ENCODE data around the gene WBP2. TPM values are rescaled to one million over a fixed set of nuclear protein-coding genes. Genes with fewer than 3 reads are reported as not detected.

The WBP2 gene
- polyA plus RNA-seq, 1 donor from 2014 or later = 21.7 TPM

- Histone ChIP-seq H3K9me3 (ENCODE audit: low read length) (no peaks in the 10 kb centered on the region), H3K4me2 (ENCODE audit: low read length) (no peak overlapping the region), H3K36me3 (ENCODE audit: insufficient read depth, low read length) (no peaks in the 10 kb centered on the region), H3K4me3 (ENCODE audit: low read length) (no peak overlapping the region), H4K20me1 (ENCODE audit: insufficient read depth) (no peaks in the 10 kb centered on the region), H3K9me2 (ENCODE audit: insufficient read depth, low read length) (no peaks in the 10 kb centered on the region), H3K27me3 (ENCODE audit: insufficient read depth, low read depth, low read length) (no peaks in the 10 kb centered on the region), H3K27ac (ENCODE audit: low read length) (no peak overlapping the region), H3K9ac (ENCODE audit: low read length) (no peak overlapping the region), H2AFZ (ENCODE audit: low read depth, low read length) (no peak overlapping the region), H3K79me2 (replicated peaks; ENCODE audit: insufficient read depth, low read length) (peaks cover 17% of the 10 kb centered on the region), H3F3A (ENCODE audit: insufficient read depth, low read length, poor library complexity, severe bottlenecking) (no peaks in the 10 kb centered on the region)
- TF ChIP-seq MXI1 (conservative IDR thresholded peaks at IDR 0.05; ENCODE audit: poor library complexity, severe bottlenecking) (no peak), POLR2AphosphoS5 (IDR thresholded peaks at IDR 0.05) (no peak), RAD21 (conservative IDR thresholded peaks at IDR 0.05) (no peak), TAF1 (IDR thresholded peaks at IDR 0.05; ENCODE audit: low read depth) (no peak), EP300 (conservative IDR thresholded peaks at IDR 0.05; ENCODE audit: poor library complexity, severe bottlenecking) (no peak), REST (IDR thresholded peaks at IDR 0.05; ENCODE audit: borderline replicate concordance) (no peak), SMC3 (conservative IDR thresholded peaks at IDR 0.05; ENCODE audit: poor library complexity) (no peak), EZH2 (IDR thresholded peaks at IDR 0.05; ENCODE audit: borderline replicate concordance, insufficient read depth, low read length, poor library complexity, severe bottlenecking) (no peak)
- TF ChIP-seq, protein P1, sequence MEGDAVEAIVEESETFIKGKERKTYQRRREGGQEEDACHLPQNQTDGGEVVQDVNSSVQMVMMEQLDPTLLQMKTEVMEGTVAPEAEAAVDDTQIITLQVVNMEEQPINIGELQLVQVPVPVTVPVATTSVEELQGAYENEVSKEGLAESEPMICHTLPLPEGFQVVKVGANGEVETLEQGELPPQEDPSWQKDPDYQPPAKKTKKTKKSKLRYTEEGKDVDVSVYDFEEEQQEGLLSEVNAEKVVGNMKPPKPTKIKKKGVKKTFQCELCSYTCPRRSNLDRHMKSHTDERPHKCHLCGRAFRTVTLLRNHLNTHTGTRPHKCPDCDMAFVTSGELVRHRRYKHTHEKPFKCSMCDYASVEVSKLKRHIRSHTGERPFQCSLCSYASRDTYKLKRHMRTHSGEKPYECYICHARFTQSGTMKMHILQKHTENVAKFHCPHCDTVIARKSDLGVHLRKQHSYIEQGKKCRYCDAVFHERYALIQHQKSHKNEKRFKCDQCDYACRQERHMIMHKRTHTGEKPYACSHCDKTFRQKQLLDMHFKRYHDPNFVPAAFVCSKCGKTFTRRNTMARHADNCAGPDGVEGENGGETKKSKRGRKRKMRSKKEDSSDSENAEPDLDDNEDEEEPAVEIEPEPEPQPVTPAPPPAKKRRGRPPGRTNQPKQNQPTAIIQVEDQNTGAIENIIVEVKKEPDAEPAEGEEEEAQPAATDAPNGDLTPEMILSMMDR (IDR thresholded peaks at IDR 0.05; ENCODE audit: poor library complexity, severe bottlenecking) = no peak
These were observed 55.7 kb downstream of the WBP2 start for GRCh38 chr17:75799402-75799801.

- no peak overlapping the region for H3K4me3 ChIP-seq (ENCODE audit: low read length)
- H3K36me3 ChIP-seq (ENCODE audit: insufficient read depth, low read length) = no peaks in the 10 kb centered on the region
- no peaks in the 10 kb centered on the region for H3K27me3 ChIP-seq (ENCODE audit: insufficient read depth, low read depth, low read length)
- H2AFZ ChIP-seq (ENCODE audit: low read depth, low read length) = no peak overlapping the region
- no peak overlapping the region for H3K9ac ChIP-seq (ENCODE audit: low read length)
- no peaks in the 10 kb centered on the region for H3F3A ChIP-seq (ENCODE audit: insufficient read depth, low read length, poor library complexity, severe bottlenecking)
- no peak overlapping the region for H3K27ac ChIP-seq (ENCODE audit: low read length)
- TF ChIP-seq MXI1 (conservative IDR thresholded peaks at IDR 0.05; ENCODE audit: poor library complexity, severe bottlenecking) = no peak
- no peak for TF ChIP-seq TAF1 (IDR thresholded peaks at IDR 0.05; ENCODE audit: low read depth)
- TF ChIP-seq SMC3 (conservative IDR thresholded peaks at IDR 0.05; ENCODE audit: poor library complexity) = no peak
- no peak for TF ChIP-seq REST (IDR thresholded peaks at IDR 0.05; ENCODE audit: borderline replicate concordance)
- TF ChIP-seq EZH2 (IDR thresholded peaks at IDR 0.05; ENCODE audit: borderline replicate concordance, insufficient read depth, low read length, poor library complexity, severe bottlenecking) = no peak
- TF ChIP-seq, protein P1 (IDR thresholded peaks at IDR 0.05; ENCODE audit: poor library complexity, severe bottlenecking) = no peak
- no peak for TF ChIP-seq RAD21 (conservative IDR thresholded peaks at IDR 0.05)
- no peak for TF ChIP-seq EP300 (conservative IDR thresholded peaks at IDR 0.05; ENCODE audit: poor library complexity, severe bottlenecking)
- no peak for TF ChIP-seq POLR2AphosphoS5 (IDR thresholded peaks at IDR 0.05)
- no peaks in the 10 kb centered on the region for H3K9me3 ChIP-seq (ENCODE audit: low read length)
- no peaks in the 10 kb centered on the region for H3K9me2 ChIP-seq (ENCODE audit: insufficient read depth, low read length)
- H4K20me1 ChIP-seq (ENCODE audit: insufficient read depth) = no peaks in the 10 kb centered on the region
- no peak overlapping the region for H3K4me2 ChIP-seq (ENCODE audit: low read length)
- H3K79me2 ChIP-seq (replicated peaks; ENCODE audit: insufficient read depth, low read length) = peaks cover 49% of the 10 kb centered on the region
These were observed 59.1 kb downstream of the WBP2 start for GRCh38 chr17:75795820-75796607.
